Measurements from ENCODE around the gene ARHGAP44.

- TF ChIP-seq CTCF (IDR thresholded peaks at IDR 0.05) = no peak
- no peak for TF ChIP-seq POLR2A (IDR thresholded peaks at IDR 0.05; ENCODE audit: low read depth)
These were observed 157.7 kb downstream of the ARHGAP44 start for GRCh38 chr17:12947047-12947446.

Data from esophagus muscularis mucosa (tissue), 3 donors.